Large intestine (tissue), 3 donors: Measurements from ENCODE around the gene KAZN. TPM values are rescaled to one million over a fixed set of nuclear protein-coding genes. Genes with fewer than 3 reads are reported as not detected.

ENCODE experiments used
- DNase-seq, 2 donors: peaks; one replicate each; pipeline versions ENCODE4 v3.0.0 to v3.0.0-alpha.2; 2013
- H3K27ac ChIP-seq: one replicate; pipeline ENCODE4 v1.5.1; 2013; ENCODE audit warnings: low read length
- H3K27me3 ChIP-seq: 2 replicates; pipeline ENCODE4 v1.6.1; 2013; ENCODE audit warnings: low read length; ENCODE audit not compliant: control insufficient read depth, insufficient read depth
- H3K36me3 ChIP-seq: 2 replicates; pipeline ENCODE4 v1.6.1; 2013; ENCODE audit warnings: low read length; ENCODE audit not compliant: control insufficient read depth, insufficient read depth
- H3K4me1 ChIP-seq: one replicate; pipeline ENCODE4 v1.6.1; 2013; ENCODE audit warnings: low read length; ENCODE audit not compliant: control insufficient read depth, insufficient read depth
- H3K4me3 ChIP-seq: one replicate; pipeline ENCODE4 v1.5.1; 2013; ENCODE audit warnings: low read length
- H3K9me3 ChIP-seq: one replicate; pipeline ENCODE4 v1.6.1; 2013; ENCODE audit warnings: mild to moderate bottlenecking, low read depth, low read length, moderate library complexity; ENCODE audit not compliant: control insufficient read depth
- WGBS: methylation state at CpG from one replicate; pipeline ENCODE4 v1.1.5; 2013; ENCODE audit warnings: low lambda C conversion rate; ENCODE audit not compliant: insufficient coverage; 5-methylcytosine and 5-hydroxymethylcytosine counted together
- polyA plus RNA-seq: library from polyadenylated mRNA; unstranded; fragments of 120-200 nt; gene quantifications from one replicate; pipeline ENCODE4 v1.2.1, GENCODE V29; 2013

KAZN gene
- polyA plus RNA-seq, 1 donor: 30.4 TPM

DNA sequence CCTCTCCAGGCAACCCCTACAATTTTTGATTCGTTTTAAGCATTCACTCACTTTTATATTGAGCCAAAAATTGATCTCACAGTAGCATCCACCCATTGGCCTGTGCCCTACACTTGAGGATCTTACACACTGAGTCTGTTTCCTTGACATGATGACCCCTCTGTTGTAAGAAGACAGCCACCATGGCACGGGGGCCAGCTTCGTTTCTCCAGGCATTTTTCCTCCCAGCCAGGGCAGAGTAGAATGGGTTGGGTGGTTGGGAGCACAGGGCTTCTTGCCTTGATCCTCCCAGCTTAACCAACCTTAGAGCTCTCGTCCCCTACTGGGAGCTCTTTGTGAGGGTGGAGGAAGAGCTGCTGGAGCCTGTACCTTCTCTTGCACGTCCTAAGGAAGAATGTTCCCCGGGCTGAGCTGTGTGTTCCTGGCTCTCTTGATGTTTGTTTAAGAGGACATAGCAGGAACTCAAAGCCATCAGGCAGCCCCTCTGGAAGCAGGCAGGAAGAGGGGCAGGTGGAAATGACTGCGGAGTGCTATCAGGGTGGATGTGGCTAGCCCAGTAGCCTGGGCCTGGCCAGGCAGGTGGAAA is 341.9 kb downstream of the KAZN start:
- Histone ChIP-seq H3K9me3 (no peaks in the 10 kb centered on the region), H3K27me3 (no peaks in the 10 kb centered on the region), H3K36me3 (no peaks in the 10 kb centered on the region), H3K27ac (no peak overlapping the region), H3K4me3 (no peak overlapping the region), H3K4me1 (peaks cover 48% of the 10 kb centered on the region)
- no peak for DNase-seq
- WGBS: 100% methylated on average over 1 of the region's 7 CpGs

DNA sequence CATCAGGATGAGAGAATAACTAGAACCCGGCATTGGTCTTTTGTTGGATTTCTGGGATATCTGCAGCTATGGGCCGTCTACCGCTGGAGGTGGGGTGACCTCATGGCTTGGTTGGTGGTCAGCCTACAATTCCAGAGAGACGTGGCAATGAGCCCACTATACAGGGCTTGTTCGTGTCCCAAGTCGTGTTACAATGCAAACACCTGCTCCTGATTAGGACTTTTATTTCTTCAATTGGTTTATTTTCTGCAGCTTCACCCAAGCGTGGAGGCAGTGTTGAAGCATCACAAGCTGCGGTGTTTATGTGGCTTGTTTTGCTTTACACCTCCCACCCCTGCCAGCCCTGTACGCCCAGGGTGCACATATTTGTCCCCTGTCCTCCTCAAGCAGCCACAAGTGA is 343.4 kb downstream of the KAZN start:
- WGBS: no CpG with 5 or more reads among the region's 9 CpGs
- peaks cover 34% of the 10 kb centered on the region for H3K4me1 ChIP-seq
- no peak overlapping the region for H3K27ac ChIP-seq
- H3K9me3 ChIP-seq: no peaks in the 10 kb centered on the region
- no peak for DNase-seq
- no peaks in the 10 kb centered on the region for H3K27me3 ChIP-seq
- no peaks in the 10 kb centered on the region for H3K36me3 ChIP-seq
- H3K4me3 ChIP-seq: no peak overlapping the region

- no CpG with 5 or more reads among the region's 12 CpGs for WGBS
- Histone ChIP-seq H3K27me3 (no peaks in the 10 kb centered on the region), H3K4me1 (peaks cover 23% of the 10 kb centered on the region), H3K4me3 (no peak overlapping the region), H3K27ac (peak overlapping the region; percentile 54), H3K36me3 (no peaks in the 10 kb centered on the region), H3K9me3 (no peaks in the 10 kb centered on the region)
- no peak for DNase-seq
Observed at GRCh38 chr1:14944471-14944985, 346.0 kb downstream of the KAZN start.

DNA sequence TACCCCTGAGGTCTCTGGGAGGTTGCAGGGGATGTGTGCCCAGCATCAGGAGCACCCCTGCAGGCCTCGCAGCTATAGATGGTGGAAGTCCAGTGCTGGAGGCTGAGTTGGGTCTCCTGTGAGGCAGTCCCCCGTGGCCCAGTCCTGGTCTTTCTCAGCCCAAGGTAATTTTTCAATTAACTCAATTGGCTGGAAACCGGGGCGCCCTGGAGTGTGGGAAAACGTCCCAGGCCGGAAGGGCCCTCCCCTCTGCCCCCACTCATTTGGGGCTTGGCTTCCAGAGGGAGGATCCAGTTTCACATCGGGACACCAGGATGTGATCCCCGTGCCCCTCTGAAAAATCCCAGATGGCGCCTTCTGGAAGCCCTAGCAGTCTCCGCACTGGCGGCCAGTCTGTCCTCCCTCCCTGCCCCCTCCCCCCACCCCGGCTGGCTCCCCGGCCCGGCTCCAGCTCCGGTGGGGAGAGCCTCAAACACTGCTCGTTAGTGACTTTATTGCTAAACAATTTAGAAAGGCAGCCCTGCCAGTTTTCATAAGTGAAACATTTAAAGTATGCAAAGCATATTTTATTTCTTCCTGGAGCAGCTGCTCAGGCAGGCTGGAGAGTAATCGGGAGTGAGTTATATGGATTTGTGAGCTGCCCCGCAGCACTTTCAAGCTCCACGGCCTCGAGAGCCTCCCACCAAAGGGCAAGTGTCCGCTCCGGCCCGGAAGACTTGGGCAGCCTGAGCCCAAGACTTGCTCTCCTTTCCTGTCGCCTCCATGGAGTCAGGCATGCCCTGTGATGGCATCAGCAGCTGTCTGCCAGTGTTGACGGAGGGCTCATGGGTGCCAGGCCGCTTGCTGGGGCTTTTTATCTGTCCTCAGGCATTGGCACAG is 346.9 kb downstream of the KAZN start:
- Histone ChIP-seq H3K9me3 (no peaks in the 10 kb centered on the region), H3K4me1 (peaks cover 16% of the 10 kb centered on the region), H3K36me3 (no peaks in the 10 kb centered on the region), H3K27me3 (no peaks in the 10 kb centered on the region), H3K4me3 (no peak overlapping the region), H3K27ac (peak overlapping the region; percentile 74)
- WGBS: no CpG with 5 or more reads among the region's 26 CpGs
- DNase-seq: no peak

GRCh38 chr1:14946011-14946359 is 347.5 kb downstream of the KAZN start:
- Histone ChIP-seq H3K36me3 (no peaks in the 10 kb centered on the region), H3K4me1 (peaks cover 16% of the 10 kb centered on the region), H3K9me3 (no peaks in the 10 kb centered on the region), H3K4me3 (no peak overlapping the region), H3K27ac (peak overlapping the region; percentile 74), H3K27me3 (no peaks in the 10 kb centered on the region)
- no CpG with 5 or more reads among the region's 4 CpGs for WGBS
- DNase-seq: no peak

DNA sequence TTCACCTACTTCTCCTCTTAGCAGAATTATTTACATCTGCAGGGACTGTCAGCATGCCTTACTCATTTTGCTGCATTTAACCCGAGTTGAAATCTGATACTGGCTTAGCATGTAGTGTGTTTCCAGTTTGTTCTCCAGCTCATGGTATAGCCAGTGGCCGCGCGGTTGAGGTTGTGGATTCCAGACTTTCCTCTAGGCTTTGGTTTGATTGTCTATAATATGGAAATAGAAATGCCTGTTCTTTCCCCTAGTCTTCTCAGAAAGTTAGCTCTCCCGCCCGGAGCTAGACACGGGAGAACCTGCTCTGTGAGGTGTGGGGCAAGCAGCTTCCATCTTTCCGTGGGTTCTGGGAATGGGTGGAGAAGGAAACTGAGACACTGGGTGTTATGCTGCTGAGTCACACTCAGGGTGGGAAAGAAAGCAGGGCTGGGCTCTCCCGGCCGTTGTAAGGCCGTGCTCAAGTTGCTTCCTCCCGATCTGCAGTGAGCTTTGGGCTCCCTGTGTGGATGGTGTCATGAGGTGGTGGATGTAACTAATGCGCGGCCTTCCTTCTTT is 348.3 kb downstream of the KAZN start:
- H3K4me3 ChIP-seq: no peak overlapping the region
- H3K9me3 ChIP-seq: no peaks in the 10 kb centered on the region
- DNase-seq: no peak
- no peaks in the 10 kb centered on the region for H3K27me3 ChIP-seq
- peak overlapping the region; percentile 24 for H3K27ac ChIP-seq
- 0% methylated on average over 1 of the region's 14 CpGs for WGBS
- H3K36me3 ChIP-seq: no peaks in the 10 kb centered on the region
- H3K4me1 ChIP-seq: peaks cover 16% of the 10 kb centered on the region

- no peaks in the 10 kb centered on the region for H3K36me3 ChIP-seq
- no peaks in the 10 kb centered on the region for H3K9me3 ChIP-seq
- no peak overlapping the region for H3K4me3 ChIP-seq
- H3K4me1 ChIP-seq: peaks cover 19% of the 10 kb centered on the region
- DNase-seq: no peak
- no peaks in the 10 kb centered on the region for H3K27me3 ChIP-seq
- no peak overlapping the region for H3K27ac ChIP-seq
- WGBS: no CpG with 5 or more reads among the region's 3 CpGs
Observed at GRCh38 chr1:14947421-14947820, 348.9 kb downstream of the KAZN start.

DNA sequence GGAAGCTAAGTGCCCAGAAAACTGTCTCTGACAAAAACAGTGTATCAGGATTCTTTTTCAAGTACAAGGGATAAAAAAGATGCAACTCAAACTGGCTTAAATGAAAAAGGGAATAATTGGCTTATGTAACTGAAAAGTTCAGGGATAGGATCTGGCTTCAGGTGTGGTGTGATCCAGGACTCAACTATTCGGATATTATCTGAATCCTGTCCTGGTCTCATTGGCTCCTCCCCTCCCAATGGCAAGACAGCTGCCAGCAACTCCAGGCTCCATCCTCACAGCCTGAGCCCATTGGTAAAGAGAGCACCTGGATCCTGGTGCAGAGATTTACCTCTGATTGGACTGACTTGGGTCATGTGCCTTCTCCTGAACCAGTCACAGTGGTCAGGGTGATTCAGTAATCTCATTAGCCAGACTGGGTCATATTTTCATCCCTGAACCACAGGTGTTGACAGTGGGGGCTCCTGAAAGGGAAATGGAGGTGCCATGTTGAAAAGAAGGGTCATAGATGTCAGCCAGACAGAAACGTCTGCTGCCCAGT is 349.7 kb downstream of the KAZN start:
- Histone ChIP-seq H3K27ac (no peak overlapping the region), H3K36me3 (no peaks in the 10 kb centered on the region), H3K4me3 (no peak overlapping the region), H3K27me3 (no peaks in the 10 kb centered on the region), H3K4me1 (peaks cover 23% of the 10 kb centered on the region), H3K9me3 (peaks cover 3% of the 10 kb centered on the region)
- no CpG with 5 or more reads among the region's 2 CpGs for WGBS
- no peak for DNase-seq

DNA sequence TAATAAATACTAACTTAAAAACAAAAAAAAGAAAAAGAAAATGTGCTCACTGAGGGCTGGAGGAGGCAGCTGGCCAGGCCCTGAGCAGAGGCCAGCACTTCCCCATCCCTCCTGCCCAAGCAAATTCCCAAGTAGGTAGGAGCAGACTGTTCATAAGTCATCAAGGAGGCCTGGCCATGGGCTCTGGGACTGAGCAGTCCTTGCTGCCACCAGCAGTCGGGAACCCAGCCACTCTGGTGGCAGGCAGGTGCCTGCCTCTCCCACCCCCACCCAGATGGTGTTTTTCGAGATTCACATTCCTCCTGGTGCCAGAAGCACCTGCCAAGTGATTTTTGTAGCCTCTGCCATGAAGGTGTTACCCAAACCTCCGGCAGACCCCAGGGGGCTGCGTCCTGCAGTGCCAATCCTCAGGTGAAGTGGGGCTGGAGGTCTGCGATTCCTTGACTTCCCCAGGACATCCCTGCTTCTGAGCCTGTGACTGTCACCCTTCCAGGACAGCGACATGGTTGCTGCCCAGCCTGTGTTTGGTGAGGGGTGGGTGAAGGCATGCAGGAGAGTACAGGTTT is 350.9 kb downstream of the KAZN start:
- no peak overlapping the region for H3K27ac ChIP-seq
- DNase-seq: no peak
- peaks cover 3% of the 10 kb centered on the region for H3K9me3 ChIP-seq
- peaks cover 3% of the 10 kb centered on the region for H3K36me3 ChIP-seq
- no peak overlapping the region for H3K4me3 ChIP-seq
- H3K27me3 ChIP-seq: no peaks in the 10 kb centered on the region
- no CpG with 5 or more reads among the region's 6 CpGs for WGBS
- peaks cover 20% of the 10 kb centered on the region for H3K4me1 ChIP-seq
